ENCODE measurements around the gene ZNF625. TPM values are rescaled to one million over a fixed set of nuclear protein-coding genes. Genes with fewer than 3 reads are reported as not detected.

Gene ZNF625
- polyA plus RNA-seq, 1 donor (not counting 4 experiments of a cell fraction or from before 2014, with no cell fraction given): 2.5 TPM

- no peaks in the 10 kb centered on the region for H3K36me3 ChIP-seq (ENCODE audit: control insufficient read depth in 2 of 2, extremely low read depth in 1 of 2, insufficient read depth in 2 of 2, low read length in 2 of 2)
- no peak overlapping the region for H2AFZ ChIP-seq (ENCODE audit: control insufficient read depth, low read length)
- no peaks in the 10 kb centered on the region for H3K9me1 ChIP-seq (ENCODE audit: control insufficient read depth, extremely low read depth, insufficient read depth, low read length)
- TF ChIP-seq EZH2 (IDR thresholded peaks at IDR 0.05; ENCODE audit: low read length) (no peak), CTCF (optimal IDR thresholded peaks at IDR 0.05 in 1 of 3, IDR thresholded peaks at IDR 0.05 in 1 of 3, conservative IDR thresholded peaks at IDR 0.05 in 1 of 3; ENCODE audit: extremely low read depth in 1 of 3, insufficient read depth in 2 of 3, low read length in 3 of 3) (no peak)
- no peaks in the 10 kb centered on the region for H3K27me3 ChIP-seq (ENCODE audit: control insufficient read depth, extremely low read depth, insufficient read depth, low read length)
- dilution Hi-C loops (cut with MboI; ENCODE audit: extremely low pct_ligation_motif_present, low sequenced_read_pairs): no loop called here
- H3K4me3 ChIP-seq (ENCODE audit: control insufficient read depth in 2 of 3, extremely low read depth in 1 of 3, insufficient read depth in 2 of 3, low read depth in 1 of 3, low read length in 3 of 3): no peak overlapping the region
- H3K9ac ChIP-seq (ENCODE audit: control insufficient read depth, extremely low read depth, insufficient read depth, low read length): no peak overlapping the region
- H3K9me3 ChIP-seq (ENCODE audit: control insufficient read depth, low read depth, low read length): peaks cover 2% of the 10 kb centered on the region
- FAIRE-seq (no peak), DNase-seq (ENCODE audit: low read depth, low spot score) (no peak)
- no peak overlapping the region for H3K27ac ChIP-seq (ENCODE audit: control insufficient read depth, insufficient read depth, low read length)
- H3K79me2 ChIP-seq (ENCODE audit: control insufficient read depth, insufficient read depth, low read length): no peaks in the 10 kb centered on the region
- H4K20me1 ChIP-seq (ENCODE audit: control insufficient read depth, extremely low read depth, insufficient read depth, low read length): no peaks in the 10 kb centered on the region
- no peak overlapping the region for H3K4me2 ChIP-seq (ENCODE audit: control insufficient read depth, extremely low read depth, insufficient read depth, low read depth, low read length)
- peaks cover 3% of the 10 kb centered on the region for H3K4me1 ChIP-seq (ENCODE audit: control insufficient read depth, extremely low read depth, insufficient read depth, low read length)
Measured at GRCh38 chr19:12095111-12095790, 61.3 kb downstream of the ZNF625 start.

Small RNA genes within 50 kb of the gene (small RNA-seq; reads per million reads assigned to genes)
- gene RNA5SP467 (ENCODE audit: insufficient read length in 3 of 3, low read depth in 3 of 3, low replicate concordance in 1 of 3): 0 reads per million in 3 experiments

Other genes starting within 250 kb of the ZNF625 start
- gene ZNF700, start 231.6 kb downstream of the ZNF625 start, polyA plus RNA-seq: 3.8 to 8.5 TPM (median 4.9 TPM) in 3 replicates
- 1.2 to 2.3 TPM (median 1.3 TPM) in 3 replicates for gene ZNF763, start 191.7 kb downstream of the ZNF625 start, polyA plus RNA-seq
- 3.6 to 4.7 TPM (median 4.5 TPM) in 3 replicates for gene ZNF433, start 121.1 kb downstream of the ZNF625 start, polyA plus RNA-seq
- 0.15 to 0.29 TPM (median 0.24 TPM) in 3 replicates for gene ZNF878, start 103.8 kb downstream of the ZNF625 start, polyA plus RNA-seq
- gene ZNF844, start 92.0 kb downstream of the ZNF625 start, polyA plus RNA-seq: 0.50 to 1.0 TPM (median 0.88 TPM) in 3 replicates
- gene ZNF20, start 16.4 kb downstream of the ZNF625 start, polyA plus RNA-seq: 1.6 to 3.4 TPM (median 2.4 TPM) in 3 replicates
- gene ZNF136, start 6.4 kb upstream of the ZNF625 start, polyA plus RNA-seq: 2.4 to 3.0 TPM (median 2.9 TPM) in 3 replicates
- gene ZNF44, start 138.1 kb upstream of the ZNF625 start, polyA plus RNA-seq: 3.5 to 5.2 TPM (median 4.4 TPM) in 3 replicates
- gene ZNF563, start 176.9 kb upstream of the ZNF625 start, polyA plus RNA-seq: 3.2 to 4.7 TPM (median 3.8 TPM) in 3 replicates
- gene ZNF442, start 208.9 kb upstream of the ZNF625 start, polyA plus RNA-seq: 0.53 to 0.89 TPM (median 0.70 TPM) in 3 replicates
- 1.6 to 3.1 TPM (median 2.2 TPM) in 3 replicates for gene ZNF799, start 244.5 kb upstream of the ZNF625 start, polyA plus RNA-seq